HEK293 (cell line): ENCODE results near the gene TEF.

Experiments used
- MEIS1 ChIP-seq: sonication (generic); formaldehyde crosslinking; IDR thresholded peaks from 2 replicates; pipeline ENCODE4 v1.8.1; 2022; ENCODE audit warnings: missing genetic modification reagents, mild to moderate bottlenecking, borderline replicate concordance
- ZBTB17 ChIP-seq: fragments of 450-650 bp; formaldehyde crosslinking; IDR thresholded peaks from 2 replicates; pipeline ENCODE4 v1.5.1; 2016; ENCODE audit warnings: missing biosample characterization, missing genetic modification characterization
- ZBTB20 ChIP-seq: fragments of 450-650 bp; formaldehyde crosslinking; IDR thresholded peaks from 2 replicates; pipeline ENCODE4 v1.5.1; 2016; ENCODE audit warnings: missing biosample characterization, missing genetic modification characterization
- ZBTB7A ChIP-seq: fragments of 450-650 bp; formaldehyde crosslinking; IDR thresholded peaks from 2 replicates; pipeline ENCODE4 v1.5.1; 2016; ENCODE audit warnings: low read depth, missing biosample characterization, missing genetic modification characterization
- ZBTB8A ChIP-seq: fragments of 450-650 bp; formaldehyde crosslinking; IDR thresholded peaks from 2 replicates; pipeline ENCODE4 v1.5.1; 2016; ENCODE audit warnings: missing biosample characterization, missing genetic modification characterization
- ZNF510 ChIP-seq: fragments of 450-650 bp; formaldehyde crosslinking; IDR thresholded peaks from 2 replicates; pipeline ENCODE4 v1.5.1; 2018; ENCODE audit warnings: mild to moderate bottlenecking, missing genetic modification characterization, missing biosample characterization; ENCODE audit not compliant: insufficient replicate concordance
- ZSCAN23 ChIP-seq: fragments of 450-650 bp; formaldehyde crosslinking; IDR thresholded peaks from 2 replicates; pipeline ENCODE4 v1.5.1; 2016; ENCODE audit warnings: missing biosample characterization, missing genetic modification characterization
- TF ChIP-seq, protein P1 (sequence below): fragments of 450-650 bp; formaldehyde crosslinking; IDR thresholded peaks from 2 replicates; pipeline ENCODE4 v1.5.1; 2016; ENCODE audit warnings: missing biosample characterization, missing genetic modification characterization
- TF ChIP-seq, protein P2 (sequence below): fragments of 450-650 bp; formaldehyde crosslinking; IDR thresholded peaks from 2 replicates; pipeline ENCODE4 v1.5.1; 2016; ENCODE audit warnings: missing biosample characterization, missing genetic modification characterization, low read depth
- TF ChIP-seq, protein P3 (sequence below): fragments of 450-650 bp; formaldehyde crosslinking; IDR thresholded peaks from 2 replicates; pipeline ENCODE4 v1.5.1; 2016; ENCODE audit warnings: missing biosample characterization, missing genetic modification characterization
- TF ChIP-seq, protein P4 (sequence below): fragments of 450-650 bp; formaldehyde crosslinking; IDR thresholded peaks from 2 replicates; pipeline ENCODE4 v1.5.1; 2016; ENCODE audit warnings: missing biosample characterization, missing genetic modification characterization

DNA sequence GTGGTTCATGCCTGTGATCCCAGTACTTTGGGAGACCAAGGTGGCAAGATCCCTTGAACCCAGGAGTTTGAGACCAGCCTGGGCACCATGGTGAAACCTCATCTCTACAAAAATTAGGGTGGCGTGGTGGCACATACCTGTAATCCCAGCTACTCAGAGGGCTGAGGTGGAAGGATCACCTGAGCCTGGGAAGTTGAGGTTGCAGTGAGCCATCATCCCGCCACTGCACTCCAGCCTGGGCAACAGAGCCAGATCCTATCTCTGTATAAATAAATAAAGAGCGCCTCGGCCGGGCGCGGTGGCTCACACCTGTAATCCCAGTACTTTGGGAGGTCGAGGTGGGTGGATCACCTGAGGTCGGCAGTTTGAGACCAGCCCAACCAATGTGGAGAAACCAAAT lies 37.0 kb downstream of the TEF start:
- TF ChIP-seq ZBTB17 (tag by site-specific recombination) (no peak), ZBTB8A (no peak), MEIS1 (CRISPR knock-in tag) (no peak), ZSCAN23 (tag by site-specific recombination) (no peak), ZBTB20 (tag by site-specific recombination) (no peak), ZBTB7A (tag by site-specific recombination) (no peak), ZNF510 (tag by site-specific recombination) (no peak)
- TF ChIP-seq, protein P1, sequence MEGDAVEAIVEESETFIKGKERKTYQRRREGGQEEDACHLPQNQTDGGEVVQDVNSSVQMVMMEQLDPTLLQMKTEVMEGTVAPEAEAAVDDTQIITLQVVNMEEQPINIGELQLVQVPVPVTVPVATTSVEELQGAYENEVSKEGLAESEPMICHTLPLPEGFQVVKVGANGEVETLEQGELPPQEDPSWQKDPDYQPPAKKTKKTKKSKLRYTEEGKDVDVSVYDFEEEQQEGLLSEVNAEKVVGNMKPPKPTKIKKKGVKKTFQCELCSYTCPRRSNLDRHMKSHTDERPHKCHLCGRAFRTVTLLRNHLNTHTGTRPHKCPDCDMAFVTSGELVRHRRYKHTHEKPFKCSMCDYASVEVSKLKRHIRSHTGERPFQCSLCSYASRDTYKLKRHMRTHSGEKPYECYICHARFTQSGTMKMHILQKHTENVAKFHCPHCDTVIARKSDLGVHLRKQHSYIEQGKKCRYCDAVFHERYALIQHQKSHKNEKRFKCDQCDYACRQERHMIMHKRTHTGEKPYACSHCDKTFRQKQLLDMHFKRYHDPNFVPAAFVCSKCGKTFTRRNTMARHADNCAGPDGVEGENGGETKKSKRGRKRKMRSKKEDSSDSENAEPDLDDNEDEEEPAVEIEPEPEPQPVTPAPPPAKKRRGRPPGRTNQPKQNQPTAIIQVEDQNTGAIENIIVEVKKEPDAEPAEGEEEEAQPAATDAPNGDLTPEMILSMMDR (tag by site-specific recombination), result no peak
- TF ChIP-seq, protein P2, sequence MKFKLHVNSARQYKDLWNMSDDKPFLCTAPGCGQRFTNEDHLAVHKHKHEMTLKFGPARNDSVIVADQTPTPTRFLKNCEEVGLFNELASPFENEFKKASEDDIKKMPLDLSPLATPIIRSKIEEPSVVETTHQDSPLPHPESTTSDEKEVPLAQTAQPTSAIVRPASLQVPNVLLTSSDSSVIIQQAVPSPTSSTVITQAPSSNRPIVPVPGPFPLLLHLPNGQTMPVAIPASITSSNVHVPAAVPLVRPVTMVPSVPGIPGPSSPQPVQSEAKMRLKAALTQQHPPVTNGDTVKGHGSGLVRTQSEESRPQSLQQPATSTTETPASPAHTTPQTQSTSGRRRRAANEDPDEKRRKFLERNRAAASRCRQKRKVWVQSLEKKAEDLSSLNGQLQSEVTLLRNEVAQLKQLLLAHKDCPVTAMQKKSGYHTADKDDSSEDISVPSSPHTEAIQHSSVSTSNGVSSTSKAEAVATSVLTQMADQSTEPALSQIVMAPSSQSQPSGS, result no peak
- TF ChIP-seq, protein P3, sequence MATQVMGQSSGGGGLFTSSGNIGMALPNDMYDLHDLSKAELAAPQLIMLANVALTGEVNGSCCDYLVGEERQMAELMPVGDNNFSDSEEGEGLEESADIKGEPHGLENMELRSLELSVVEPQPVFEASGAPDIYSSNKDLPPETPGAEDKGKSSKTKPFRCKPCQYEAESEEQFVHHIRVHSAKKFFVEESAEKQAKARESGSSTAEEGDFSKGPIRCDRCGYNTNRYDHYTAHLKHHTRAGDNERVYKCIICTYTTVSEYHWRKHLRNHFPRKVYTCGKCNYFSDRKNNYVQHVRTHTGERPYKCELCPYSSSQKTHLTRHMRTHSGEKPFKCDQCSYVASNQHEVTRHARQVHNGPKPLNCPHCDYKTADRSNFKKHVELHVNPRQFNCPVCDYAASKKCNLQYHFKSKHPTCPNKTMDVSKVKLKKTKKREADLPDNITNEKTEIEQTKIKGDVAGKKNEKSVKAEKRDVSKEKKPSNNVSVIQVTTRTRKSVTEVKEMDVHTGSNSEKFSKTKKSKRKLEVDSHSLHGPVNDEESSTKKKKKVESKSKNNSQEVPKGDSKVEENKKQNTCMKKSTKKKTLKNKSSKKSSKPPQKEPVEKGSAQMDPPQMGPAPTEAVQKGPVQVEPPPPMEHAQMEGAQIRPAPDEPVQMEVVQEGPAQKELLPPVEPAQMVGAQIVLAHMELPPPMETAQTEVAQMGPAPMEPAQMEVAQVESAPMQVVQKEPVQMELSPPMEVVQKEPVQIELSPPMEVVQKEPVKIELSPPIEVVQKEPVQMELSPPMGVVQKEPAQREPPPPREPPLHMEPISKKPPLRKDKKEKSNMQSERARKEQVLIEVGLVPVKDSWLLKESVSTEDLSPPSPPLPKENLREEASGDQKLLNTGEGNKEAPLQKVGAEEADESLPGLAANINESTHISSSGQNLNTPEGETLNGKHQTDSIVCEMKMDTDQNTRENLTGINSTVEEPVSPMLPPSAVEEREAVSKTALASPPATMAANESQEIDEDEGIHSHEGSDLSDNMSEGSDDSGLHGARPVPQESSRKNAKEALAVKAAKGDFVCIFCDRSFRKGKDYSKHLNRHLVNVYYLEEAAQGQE (tag by site-specific recombination), result no peak
- TF ChIP-seq, protein P4, sequence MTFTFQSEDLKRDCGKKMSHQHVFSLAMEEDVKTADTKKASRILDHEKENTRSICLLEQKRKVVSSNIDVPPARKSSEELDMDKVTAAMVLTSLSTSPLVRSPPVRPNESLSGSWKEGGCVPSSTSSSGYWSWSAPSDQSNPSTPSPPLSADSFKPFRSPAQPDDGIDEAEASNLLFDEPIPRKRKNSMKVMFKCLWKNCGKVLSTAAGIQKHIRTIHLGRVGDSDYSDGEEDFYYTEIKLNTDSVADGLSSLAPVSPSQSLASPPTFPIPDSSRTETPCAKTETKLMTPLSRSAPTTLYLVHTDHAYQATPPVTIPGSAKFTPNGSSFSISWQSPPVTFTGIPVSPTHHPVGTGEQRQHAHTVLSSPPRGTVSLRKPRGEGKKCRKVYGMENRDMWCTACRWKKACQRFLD, result no peak
